H1 (cell line): Measurements from ENCODE around the gene CYP26A1. TPM values are rescaled to one million over a fixed set of nuclear protein-coding genes. Genes with fewer than 3 reads are reported as not detected.

Experiments
- CTCF ChIA-PET: fragments of 300-600 bp; sonication (Branson Sonifier 250); formaldehyde crosslinking; loops from one replicate; lab custom pipeline; 2021; ENCODE audit not compliant: partially characterized antibody; lab: Charles Lee
- POLR2A ChIA-PET: fragments of 300-600 bp; sonication (Branson Sonifier 250); formaldehyde crosslinking; loops from one replicate; lab custom pipeline; 2021; ENCODE audit warnings: inconsistent platforms; ENCODE audit not compliant: partially characterized antibody; lab: Charles Lee
- DNase-seq, 2 experiments: peaks; one replicate each; pipeline versions ENCODE4 v3.0.0 to v3.0.0-alpha.2; 2010 to 2022; ENCODE audit warnings: low spot score in 2 of 2, low read depth in 1 of 2, mixed read lengths in 1 of 2
- FAIRE-seq: peaks from 2 replicates; lab custom pipeline; 2011; peaks lifted over from hg19 to GRCh38; lab: Jason Lieb, UNC
- H2AFZ ChIP-seq: 2 replicates; pipeline ENCODE4 v1.8.1; 2012; ENCODE audit warnings: low read length, inconsistent platforms
- H2AK5ac ChIP-seq: 2 replicates; pipeline ENCODE4 v1.6.1; 2013; ENCODE audit warnings: low read depth, low read length
- H2BK120ac ChIP-seq: replicated peaks from 2 replicates; pipeline ENCODE3; 2013; ENCODE audit warnings: low read depth, low read length, inconsistent platforms
- H2BK12ac ChIP-seq: 2 replicates; pipeline ENCODE4 v1.6.1; 2013; ENCODE audit warnings: low read depth, low read length
- H2BK15ac ChIP-seq: 2 replicates; pipeline ENCODE4 v1.6.1; 2013; ENCODE audit warnings: low read length
- H2BK20ac ChIP-seq: 2 replicates; pipeline ENCODE4 v1.6.1; 2013; ENCODE audit warnings: low read length
- H2BK5ac ChIP-seq: 2 replicates; pipeline ENCODE4 v1.6.1; 2013; ENCODE audit warnings: low read depth, low read length
- H3K14ac ChIP-seq: 2 replicates; pipeline ENCODE4 v1.6.1; 2013; ENCODE audit warnings: inconsistent platforms; ENCODE audit not compliant: insufficient read length
- H3K18ac ChIP-seq: 2 replicates; pipeline ENCODE4 v1.6.1; 2013; ENCODE audit warnings: low read length; ENCODE audit errors: extremely low read depth
- H3K23ac ChIP-seq: 2 replicates; pipeline ENCODE4 v1.6.1; 2013; ENCODE audit warnings: inconsistent platforms; ENCODE audit not compliant: insufficient read length
- H3K23me2 ChIP-seq: 2 replicates; pipeline ENCODE4 v1.6.1; 2013; ENCODE audit warnings: low read depth, low read length
- H3K27ac ChIP-seq: 2 replicates; pipeline ENCODE4 v1.6.1; 2011; ENCODE audit warnings: low read depth, low read length, inconsistent platforms
- H3K27me3 ChIP-seq, 4 experiments: replicated peaks in 1 of 4; 1 replicate in 1 of 4; 2 replicates in 3 of 4; pipeline versions ENCODE4 v1.6.1 to v1.8.1; 2011 to 2013; ENCODE audit warnings: low read length in 3 of 4, mild to moderate bottlenecking in 3 of 4, inconsistent platforms in 2 of 4, mixed read lengths in 2 of 4, moderate library complexity in 1 of 4; ENCODE audit not compliant: control insufficient read depth in 3 of 4, insufficient read depth in 3 of 4; ENCODE audit errors: extremely low read depth in 1 of 4
- H3K36me3 ChIP-seq, 4 experiments: 2 replicates each; pipeline versions ENCODE4 v1.6.1 to v1.8.1; 2011 to 2013; ENCODE audit warnings: mild to moderate bottlenecking in 4 of 4, low read length in 3 of 4, moderate library complexity in 2 of 4, control low read depth in 1 of 4, inconsistent platforms in 1 of 4; ENCODE audit not compliant: insufficient read depth in 4 of 4, control insufficient read depth in 2 of 4
- H3K4ac ChIP-seq: replicated peaks from 2 replicates; pipeline ENCODE3; 2013; ENCODE audit warnings: low read length, low read depth, mixed read lengths, inconsistent platforms; ENCODE audit not compliant: insufficient read length
- H3K4me1 ChIP-seq, 4 experiments: replicated peaks in 1 of 4; 1 replicate in 1 of 4; 2 replicates in 3 of 4; pipeline versions ENCODE4 v1.6.1 to v1.8.1; 2011 to 2013; ENCODE audit warnings: low read length in 3 of 4, inconsistent platforms in 2 of 4, mixed read lengths in 1 of 4; ENCODE audit not compliant: insufficient read depth in 4 of 4, control insufficient read depth in 3 of 4
- H3K4me2 ChIP-seq, 2 experiments: 2 replicates each; pipeline versions ENCODE4 v1.6.1 to v1.8.1; 2011 to 2013; ENCODE audit warnings: low read depth in 2 of 2, low read length in 2 of 2, control low read depth in 1 of 2, inconsistent platforms in 1 of 2, mild to moderate bottlenecking in 1 of 2; ENCODE audit not compliant: insufficient read depth in 1 of 2
- H3K4me3 ChIP-seq, 4 experiments: fragments of 200-600, 300-600 bp in 1 of 4; sonication (generic), shearing (Covaris generic), sonication (Bioruptor Twin) in 1 of 4; 2 replicates each; pipeline versions ENCODE4 v1.5.1 to v1.8.1; 2011 to 2016; ENCODE audit warnings: low read length in 4 of 4, low read depth in 3 of 4, control low read depth in 2 of 4, inconsistent platforms in 2 of 4, mild to moderate bottlenecking in 2 of 4, mixed read lengths in 1 of 4, moderate library complexity in 1 of 4; ENCODE audit not compliant: insufficient read depth in 2 of 4; ENCODE audit errors: extremely low read depth in 1 of 4
- H3K56ac ChIP-seq: replicated peaks from 2 replicates; pipeline ENCODE3; 2013; ENCODE audit warnings: low read depth, mild to moderate bottlenecking, mixed read lengths, low read length, inconsistent platforms; ENCODE audit not compliant: insufficient read length
- H3K79me1 ChIP-seq: 2 replicates; pipeline ENCODE4 v1.6.1; 2013; ENCODE audit warnings: low read depth, low read length, control low read depth
- H3K79me2 ChIP-seq, 2 experiments: 2 replicates each; pipeline versions ENCODE4 v1.6.1 to v1.8.1; 2012 to 2013; ENCODE audit warnings: low read length in 2 of 2, mild to moderate bottlenecking in 2 of 2, inconsistent platforms in 1 of 2; ENCODE audit not compliant: insufficient read depth in 2 of 2, control insufficient read depth in 1 of 2
- H3K9ac ChIP-seq, 4 experiments: replicated peaks in 1 of 4; 1 replicate in 1 of 4; 2 replicates in 3 of 4; pipeline versions ENCODE4 v1.6.1 to v1.8.1; 2011 to 2013; ENCODE audit warnings: low read depth in 3 of 4, low read length in 3 of 4, control low read depth in 2 of 4, mild to moderate bottlenecking in 2 of 4, moderate library complexity in 2 of 4, inconsistent platforms in 1 of 4; ENCODE audit errors: extremely low read depth in 1 of 4
- H3K9me3 ChIP-seq, 2 experiments: 2 replicates each; pipeline versions ENCODE4 v1.6.1 to v1.8.1; 2012 to 2013; ENCODE audit warnings: mild to moderate bottlenecking in 2 of 2, moderate library complexity in 2 of 2, control low read depth in 1 of 2, inconsistent platforms in 1 of 2, low read depth in 1 of 2, low read length in 1 of 2, mixed read lengths in 1 of 2; ENCODE audit not compliant: insufficient read depth in 2 of 2
- H4K20me1 ChIP-seq, 2 experiments: replicated peaks in 1 of 2; 2 replicates each; pipeline versions ENCODE3 to v1.8.1; 2011 to 2013; ENCODE audit warnings: inconsistent platforms in 2 of 2, low read length in 2 of 2, mild to moderate bottlenecking in 1 of 2; ENCODE audit not compliant: insufficient read depth in 2 of 2, control insufficient read depth in 1 of 2
- H4K5ac ChIP-seq: 2 replicates; pipeline ENCODE4 v1.6.1; 2013; ENCODE audit warnings: low read length, low read depth, mixed read lengths, inconsistent platforms; ENCODE audit not compliant: insufficient read length
- H4K8ac ChIP-seq: 2 replicates; pipeline ENCODE4 v1.8.0; 2013; ENCODE audit warnings: mild to moderate bottlenecking, moderate library complexity, low read length, inconsistent platforms; ENCODE audit not compliant: insufficient read depth; ENCODE audit errors: extremely low read depth
- H4K91ac ChIP-seq: replicated peaks from 2 replicates; pipeline ENCODE3; 2013; ENCODE audit warnings: low read length, mixed read lengths, inconsistent platforms; ENCODE audit not compliant: insufficient read length
- TCF12 ChIP-seq: IDR thresholded peaks from 2 replicates; pipeline ENCODE4 v1.6.1; 2011; ENCODE audit warnings: low read depth, mild to moderate bottlenecking, low read length
- WGBS, 2 experiments: shearing (Covaris generic) in 1 of 2; methylation state at CpG; one replicate each; pipeline versions ENCODE4 v1.1.6 to v1.1.7; 2013 to 2015; ENCODE audit warnings: low lambda C conversion rate in 2 of 2, mixed read lengths in 2 of 2, inconsistent platforms in 1 of 2, low coverage in 1 of 2, missing lambda C conversion rate in 1 of 2; ENCODE audit not compliant: insufficient replicate concordance in 2 of 2, insufficient coverage in 1 of 2, insufficient read length in 1 of 2; ENCODE audit errors: extremely low coverage in 1 of 2, missing lambda C conversion rate in 1 of 2; 5-methylcytosine and 5-hydroxymethylcytosine counted together
- polyA plus RNA-seq, 7 experiments: library from polyadenylated mRNA; depleted of rRNA in 3 of 7; stranded (reverse) in 5 of 7; unstranded in 2 of 7; fragments of >200 nt in 5 of 7; fragments of 200-250 nt in 2 of 7; gene quantifications; 1 replicate in 5 of 7; 2 replicates in 1 of 7; 4 replicates in 1 of 7; pipeline versions ENCODE4 v1.2.1 to v1.2.3, GENCODE V29; 2011 to 2013; ENCODE audit warnings: missing spikeins in 2 of 7, mixed read lengths in 2 of 7
- total RNA-seq: library from RNA; stranded (reverse); fragmentation: NEBNext Ultra II Directional; extraction: Animal tissue kit (Norgen Biotek cat#: 25700); gene quantifications from 2 replicates; pipeline ENCODE4 v1.2.1, GENCODE V29; 2021

The CYP26A1 gene
- total and polyA plus RNA-seq, 2 of the 8 experiments (the other 6 are each of a cell fraction or from before 2014, with no cell fraction given) = 5.0 to 9.1 TPM

GRCh38 chr10:93098816-93099215, 25.1 kb downstream of the CYP26A1 start:
- FAIRE-seq (no peak), DNase-seq (no peak)
- Histone ChIP-seq H3K79me2 (no peaks in the 10 kb centered on the region), H4K20me1 (no peaks in the 10 kb centered on the region), H2AK5ac (no peak overlapping the region), H3K56ac (no peak overlapping the region), H3K9ac (no peak overlapping the region), H3K36me3 (no peaks in the 10 kb centered on the region), H3K4me2 (no peak overlapping the region), H3K4me1 (peaks cover 0 to 2% (median 0%) of the 10 kb centered on the region in 4 experiments; a peak in 1 of 7 replicates), H4K8ac (peak overlapping the region; percentile 57; the same call in 1 of the 2 replicates), H2BK5ac (no peak overlapping the region), H2BK20ac (no peak overlapping the region), H2BK12ac (no peak overlapping the region), H3K27ac (no peak overlapping the region), H3K18ac (no peak overlapping the region), H3K23me2 (no peaks in the 10 kb centered on the region), H3K14ac (no peak overlapping the region), H3K23ac (no peak overlapping the region), H3K27me3 (no peaks in the 10 kb centered on the region), H3K79me1 (no peaks in the 10 kb centered on the region), H4K91ac (no peak overlapping the region), H2BK15ac (no peak overlapping the region), H3K9me3 (no peaks in the 10 kb centered on the region), H3K4ac (no peak overlapping the region), H4K5ac (no peak overlapping the region), H2AFZ (no peak overlapping the region), H3K4me3 (no peak overlapping the region), H2BK120ac (no peak overlapping the region)
- no peak for TF ChIP-seq TCF12
- ChIA-PET CTCF (interaction anchor here (0.9 to 2.3 kb wide), 2 partner anchors 17 to 185 kb away, joined by 3 to 10 read pairs; no protein-coding TSS in a partner anchor), POLR2A (no interaction called here)
- 90% methylated on average over 3 of the region's 3 CpGs; no CpG with 5 or more reads in 1 of the 2 experiments for WGBS, 2 experiments
